ENCODE data around the gene USP17L29.
"Not testable (repeated sequence)": the region's sequence is repeated elsewhere in the genome, so short reads cannot be mapped to it uniquely, and the experiment has no call there.

GRCh38 chr4:9329611-9330010 lies 23.8 kb upstream of the USP17L29 start, which contains the start of gene USP17L25:
- TF ChIP-seq POLR2A, POLR2AphosphoS5 (IDR thresholded peaks at IDR 0.05): not testable (repeated sequence)
